Neural progenitor cell (in vitro differentiated cells): ENCODE results near the gene SLC2A4.

Experiments
- CTCF ChIP-seq: fragments of 200-600 bp; sonication (generic); IDR thresholded peaks from 2 replicates; pipeline ENCODE4 v1.5.1; 2017; ENCODE audit warnings: antibody characterized with exemption, mild to moderate bottlenecking
- EZH2 ChIP-seq: fragments of 200-600 bp; sonication (generic); IDR thresholded peaks from 2 replicates; pipeline ENCODE4 v1.6.1; 2017; ENCODE audit warnings: antibody characterized with exemption, mild to moderate bottlenecking, moderate library complexity
- EZH2phosphoT487 ChIP-seq: fragments of 200-600 bp; sonication (generic); IDR thresholded peaks from 2 replicates; pipeline ENCODE4 v1.6.1; 2017; ENCODE audit warnings: antibody characterized with exemption

GRCh38 chr17:7322520-7323194 lies 41.1 kb downstream of the SLC2A4 start:
- no peak for TF ChIP-seq CTCF
- TF ChIP-seq EZH2phosphoT487: no peak
- TF ChIP-seq EZH2: no peak
